H1 (cell line): Measurements from ENCODE around the gene NSFL1C. TPM values are rescaled to one million over a fixed set of nuclear protein-coding genes. Genes with fewer than 3 reads are reported as not detected.

Source experiments
- CTCF ChIA-PET: fragments of 300-600 bp; sonication (Branson Sonifier 250); formaldehyde crosslinking; loops from one replicate; lab custom pipeline; 2021; ENCODE audit not compliant: partially characterized antibody; lab: Charles Lee
- POLR2A ChIA-PET: fragments of 300-600 bp; sonication (Branson Sonifier 250); formaldehyde crosslinking; loops from one replicate; lab custom pipeline; 2021; ENCODE audit warnings: inconsistent platforms; ENCODE audit not compliant: partially characterized antibody; lab: Charles Lee
- DNase-seq, 2 experiments: peaks; one replicate each; pipeline versions ENCODE4 v3.0.0 to v3.0.0-alpha.2; 2010 to 2022; ENCODE audit warnings: low spot score in 2 of 2, low read depth in 1 of 2, mixed read lengths in 1 of 2
- FAIRE-seq: peaks from 2 replicates; lab custom pipeline; 2011; peaks lifted over from hg19 to GRCh38; lab: Jason Lieb, UNC
- H2AFZ ChIP-seq: 2 replicates; pipeline ENCODE4 v1.8.1; 2012; ENCODE audit warnings: low read length, inconsistent platforms
- H2AK5ac ChIP-seq: 2 replicates; pipeline ENCODE4 v1.6.1; 2013; ENCODE audit warnings: low read depth, low read length
- H2BK120ac ChIP-seq: replicated peaks from 2 replicates; pipeline ENCODE3; 2013; ENCODE audit warnings: low read depth, low read length, inconsistent platforms
- H2BK12ac ChIP-seq: 2 replicates; pipeline ENCODE4 v1.6.1; 2013; ENCODE audit warnings: low read depth, low read length
- H2BK15ac ChIP-seq: 2 replicates; pipeline ENCODE4 v1.6.1; 2013; ENCODE audit warnings: low read length
- H2BK20ac ChIP-seq: 2 replicates; pipeline ENCODE4 v1.6.1; 2013; ENCODE audit warnings: low read length
- H2BK5ac ChIP-seq: 2 replicates; pipeline ENCODE4 v1.6.1; 2013; ENCODE audit warnings: low read depth, low read length
- H3K14ac ChIP-seq: 2 replicates; pipeline ENCODE4 v1.6.1; 2013; ENCODE audit warnings: inconsistent platforms; ENCODE audit not compliant: insufficient read length
- H3K18ac ChIP-seq: 2 replicates; pipeline ENCODE4 v1.6.1; 2013; ENCODE audit warnings: low read length; ENCODE audit errors: extremely low read depth
- H3K23ac ChIP-seq: 2 replicates; pipeline ENCODE4 v1.6.1; 2013; ENCODE audit warnings: inconsistent platforms; ENCODE audit not compliant: insufficient read length
- H3K23me2 ChIP-seq: 2 replicates; pipeline ENCODE4 v1.6.1; 2013; ENCODE audit warnings: low read depth, low read length
- H3K27ac ChIP-seq: 2 replicates; pipeline ENCODE4 v1.6.1; 2011; ENCODE audit warnings: low read depth, low read length, inconsistent platforms
- H3K27me3 ChIP-seq, 4 experiments: replicated peaks in 1 of 4; 1 replicate in 1 of 4; 2 replicates in 3 of 4; pipeline versions ENCODE4 v1.6.1 to v1.8.1; 2011 to 2013; ENCODE audit warnings: low read length in 3 of 4, mild to moderate bottlenecking in 3 of 4, inconsistent platforms in 2 of 4, mixed read lengths in 2 of 4, moderate library complexity in 1 of 4; ENCODE audit not compliant: control insufficient read depth in 3 of 4, insufficient read depth in 3 of 4; ENCODE audit errors: extremely low read depth in 1 of 4
- H3K36me3 ChIP-seq, 4 experiments: 2 replicates each; pipeline versions ENCODE4 v1.6.1 to v1.8.1; 2011 to 2013; ENCODE audit warnings: mild to moderate bottlenecking in 4 of 4, low read length in 3 of 4, moderate library complexity in 2 of 4, control low read depth in 1 of 4, inconsistent platforms in 1 of 4; ENCODE audit not compliant: insufficient read depth in 4 of 4, control insufficient read depth in 2 of 4
- H3K4ac ChIP-seq: replicated peaks from 2 replicates; pipeline ENCODE3; 2013; ENCODE audit warnings: low read length, low read depth, mixed read lengths, inconsistent platforms; ENCODE audit not compliant: insufficient read length
- H3K4me1 ChIP-seq, 4 experiments: replicated peaks in 1 of 4; 1 replicate in 1 of 4; 2 replicates in 3 of 4; pipeline versions ENCODE4 v1.6.1 to v1.8.1; 2011 to 2013; ENCODE audit warnings: low read length in 3 of 4, inconsistent platforms in 2 of 4, mixed read lengths in 1 of 4; ENCODE audit not compliant: insufficient read depth in 4 of 4, control insufficient read depth in 3 of 4
- H3K4me2 ChIP-seq, 2 experiments: 2 replicates each; pipeline versions ENCODE4 v1.6.1 to v1.8.1; 2011 to 2013; ENCODE audit warnings: low read depth in 2 of 2, low read length in 2 of 2, control low read depth in 1 of 2, inconsistent platforms in 1 of 2, mild to moderate bottlenecking in 1 of 2; ENCODE audit not compliant: insufficient read depth in 1 of 2
- H3K4me3 ChIP-seq, 4 experiments: fragments of 200-600, 300-600 bp in 1 of 4; sonication (generic), shearing (Covaris generic), sonication (Bioruptor Twin) in 1 of 4; 2 replicates each; pipeline versions ENCODE4 v1.5.1 to v1.8.1; 2011 to 2016; ENCODE audit warnings: low read length in 4 of 4, low read depth in 3 of 4, control low read depth in 2 of 4, inconsistent platforms in 2 of 4, mild to moderate bottlenecking in 2 of 4, mixed read lengths in 1 of 4, moderate library complexity in 1 of 4; ENCODE audit not compliant: insufficient read depth in 2 of 4; ENCODE audit errors: extremely low read depth in 1 of 4
- H3K56ac ChIP-seq: replicated peaks from 2 replicates; pipeline ENCODE3; 2013; ENCODE audit warnings: low read depth, mild to moderate bottlenecking, mixed read lengths, low read length, inconsistent platforms; ENCODE audit not compliant: insufficient read length
- H3K79me1 ChIP-seq: 2 replicates; pipeline ENCODE4 v1.6.1; 2013; ENCODE audit warnings: low read depth, low read length, control low read depth
- H3K79me2 ChIP-seq, 2 experiments: 2 replicates each; pipeline versions ENCODE4 v1.6.1 to v1.8.1; 2012 to 2013; ENCODE audit warnings: low read length in 2 of 2, mild to moderate bottlenecking in 2 of 2, inconsistent platforms in 1 of 2; ENCODE audit not compliant: insufficient read depth in 2 of 2, control insufficient read depth in 1 of 2
- H3K9ac ChIP-seq, 4 experiments: replicated peaks in 1 of 4; 1 replicate in 1 of 4; 2 replicates in 3 of 4; pipeline versions ENCODE4 v1.6.1 to v1.8.1; 2011 to 2013; ENCODE audit warnings: low read depth in 3 of 4, low read length in 3 of 4, control low read depth in 2 of 4, mild to moderate bottlenecking in 2 of 4, moderate library complexity in 2 of 4, inconsistent platforms in 1 of 4; ENCODE audit errors: extremely low read depth in 1 of 4
- H3K9me3 ChIP-seq, 2 experiments: 2 replicates each; pipeline versions ENCODE4 v1.6.1 to v1.8.1; 2012 to 2013; ENCODE audit warnings: mild to moderate bottlenecking in 2 of 2, moderate library complexity in 2 of 2, control low read depth in 1 of 2, inconsistent platforms in 1 of 2, low read depth in 1 of 2, low read length in 1 of 2, mixed read lengths in 1 of 2; ENCODE audit not compliant: insufficient read depth in 2 of 2
- H4K20me1 ChIP-seq, 2 experiments: replicated peaks in 1 of 2; 2 replicates each; pipeline versions ENCODE3 to v1.8.1; 2011 to 2013; ENCODE audit warnings: inconsistent platforms in 2 of 2, low read length in 2 of 2, mild to moderate bottlenecking in 1 of 2; ENCODE audit not compliant: insufficient read depth in 2 of 2, control insufficient read depth in 1 of 2
- H4K5ac ChIP-seq: 2 replicates; pipeline ENCODE4 v1.6.1; 2013; ENCODE audit warnings: low read length, low read depth, mixed read lengths, inconsistent platforms; ENCODE audit not compliant: insufficient read length
- H4K8ac ChIP-seq: 2 replicates; pipeline ENCODE4 v1.8.0; 2013; ENCODE audit warnings: mild to moderate bottlenecking, moderate library complexity, low read length, inconsistent platforms; ENCODE audit not compliant: insufficient read depth; ENCODE audit errors: extremely low read depth
- H4K91ac ChIP-seq: replicated peaks from 2 replicates; pipeline ENCODE3; 2013; ENCODE audit warnings: low read length, mixed read lengths, inconsistent platforms; ENCODE audit not compliant: insufficient read length
- ASH2L ChIP-seq: fragments of 200-600, 300-600 bp; sonication (generic); IDR thresholded peaks from one replicate; pipeline ENCODE4 v1.7.1; 2017; ENCODE audit warnings: low read length
- CBX8 ChIP-seq: fragments of 300-800, 300-1000 bp; sonication (generic); IDR thresholded peaks from 2 replicates; pipeline ENCODE4 v1.7.1; 2016; ENCODE audit warnings: low read depth, low read length, borderline replicate concordance
- CTBP2 ChIP-seq: IDR thresholded peaks from 2 replicates; pipeline ENCODE4 v1.7.0; 2011; ENCODE audit warnings: borderline replicate concordance, mild to moderate bottlenecking, moderate library complexity, mixed read lengths, low read length; ENCODE audit not compliant: insufficient read depth, insufficient read length
- HDAC6 ChIP-seq: IDR thresholded peaks from one replicate; pipeline ENCODE4 v1.7.1; 2012; ENCODE audit warnings: low read depth, mild to moderate bottlenecking, inconsistent platforms, low read length, moderate library complexity
- KDM1A ChIP-seq: fragments of 200-600, 300-600 bp; sonication (generic); IDR thresholded peaks from 2 replicates; pipeline ENCODE4 v1.7.1; 2016; ENCODE audit warnings: mild to moderate bottlenecking, low read length, borderline replicate concordance
- KDM5A ChIP-seq: fragments of 200-600 bp; IDR thresholded peaks from 2 replicates; pipeline ENCODE4 v1.7.1; 2012; ENCODE audit warnings: mild to moderate bottlenecking, low read length, inconsistent platforms, mixed read lengths
- POLR2A ChIP-seq, 2 experiments: IDR thresholded peaks; 1 replicate in 1 of 2; 2 replicates in 1 of 2; pipeline ENCODE4 v1.6.1; 2011; ENCODE audit warnings: low read depth in 2 of 2, low read length in 2 of 2, mild to moderate bottlenecking in 2 of 2; ENCODE audit errors: control extremely low read depth in 1 of 2
- RAD21 ChIP-seq, 2 experiments: IDR thresholded peaks in 1 of 2; conservative IDR thresholded peaks in 1 of 2; 2 replicates each; pipeline ENCODE4 v1.6.1; 2011; ENCODE audit warnings: low read depth in 2 of 2, low read length in 2 of 2, improper control_type of control experiment in 1 of 2, inconsistent platforms in 1 of 2, mild to moderate bottlenecking in 1 of 2, moderate library complexity in 1 of 2
- SP4 ChIP-seq: IDR thresholded peaks from 2 replicates; pipeline ENCODE4 v1.6.1; 2012; ENCODE audit warnings: low read length, inconsistent platforms
- SRF ChIP-seq: IDR thresholded peaks from 2 replicates; pipeline ENCODE4 v1.6.1; 2011; ENCODE audit warnings: mild to moderate bottlenecking, low read depth, low read length, moderate library complexity
- SUZ12 ChIP-seq: fragments of 200-600 bp; sonication (generic); IDR thresholded peaks from 2 replicates; pipeline ENCODE4 v1.6.1; 2012; ENCODE audit warnings: mild to moderate bottlenecking, inconsistent platforms, low read length, moderate library complexity, mixed read lengths
- TEAD4 ChIP-seq: IDR thresholded peaks from 2 replicates; pipeline ENCODE4 v1.6.1; 2012; ENCODE audit warnings: low read depth, low read length, inconsistent platforms, mixed read lengths
- WGBS, 2 experiments: shearing (Covaris generic) in 1 of 2; methylation state at CpG; one replicate each; pipeline versions ENCODE4 v1.1.6 to v1.1.7; 2013 to 2015; ENCODE audit warnings: low lambda C conversion rate in 2 of 2, mixed read lengths in 2 of 2, inconsistent platforms in 1 of 2, low coverage in 1 of 2, missing lambda C conversion rate in 1 of 2; ENCODE audit not compliant: insufficient replicate concordance in 2 of 2, insufficient coverage in 1 of 2, insufficient read length in 1 of 2; ENCODE audit errors: extremely low coverage in 1 of 2, missing lambda C conversion rate in 1 of 2; 5-methylcytosine and 5-hydroxymethylcytosine counted together
- polyA plus RNA-seq, 7 experiments: library from polyadenylated mRNA; depleted of rRNA in 3 of 7; stranded (reverse) in 5 of 7; unstranded in 2 of 7; fragments of >200 nt in 5 of 7; fragments of 200-250 nt in 2 of 7; gene quantifications; 1 replicate in 5 of 7; 2 replicates in 1 of 7; 4 replicates in 1 of 7; pipeline versions ENCODE4 v1.2.1 to v1.2.3, GENCODE V29; 2011 to 2013; ENCODE audit warnings: missing spikeins in 2 of 7, mixed read lengths in 2 of 7
- total RNA-seq: library from RNA; stranded (reverse); fragmentation: NEBNext Ultra II Directional; extraction: Animal tissue kit (Norgen Biotek cat#: 25700); gene quantifications from 2 replicates; pipeline ENCODE4 v1.2.1, GENCODE V29; 2021
- TF ChIP-seq, protein P1 (sequence below): IDR thresholded peaks from 2 replicates; pipeline ENCODE4 v1.6.1; 2012; ENCODE audit warnings: low read length, inconsistent platforms

NSFL1C gene
- total and polyA plus RNA-seq, 2 of the 8 experiments (the other 6 are each of a cell fraction or from before 2014, with no cell fraction given), result 21.6 to 98.0 TPM

DNA sequence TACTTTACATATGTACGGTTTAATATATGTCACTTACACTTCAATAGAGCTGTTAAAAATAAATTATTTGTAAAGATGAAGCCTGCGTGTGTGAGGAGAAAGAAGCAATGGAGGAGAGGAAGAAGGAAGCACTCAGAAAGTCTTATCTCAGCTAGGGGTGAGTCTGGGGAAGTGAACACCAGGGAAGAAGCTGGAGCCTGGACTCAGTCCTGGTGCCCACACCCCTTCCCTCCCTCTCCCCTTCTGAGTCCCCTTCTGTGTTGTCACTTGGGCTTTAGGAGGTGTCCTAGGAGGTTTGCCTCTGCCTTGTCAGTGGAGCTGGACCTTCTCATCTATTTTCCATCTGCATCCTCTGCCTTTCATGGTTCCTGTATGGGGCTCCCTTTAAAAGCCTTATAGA lies 22.7 kb upstream of the NSFL1C start:
- no peak overlapping the region for H2BK20ac ChIP-seq
- 90% methylated on average over 2 of the region's 2 CpGs; no CpG with 5 or more reads in 1 of the 2 experiments for WGBS, 2 experiments
- H3K18ac ChIP-seq, result no peak overlapping the region
- no peak overlapping the region for H2BK15ac ChIP-seq
- H3K79me1 ChIP-seq, result no peaks in the 10 kb centered on the region
- ChIA-PET CTCF (interaction anchor here (0.8 to 2.3 kb wide), 2 partner anchors 14 to 19 kb away, joined by 3 to 22 read pairs; no protein-coding TSS in a partner anchor), POLR2A (interaction anchor here (2.7 kb wide), 1 partner anchor 11 kb away, joined by 7 read pairs; no protein-coding TSS in a partner anchor)
- no peak overlapping the region for H3K23ac ChIP-seq
- H4K5ac ChIP-seq, result no peak overlapping the region
- no peak overlapping the region for H2BK5ac ChIP-seq
- DNase-seq (no peak), FAIRE-seq (no peak)
- H3K56ac ChIP-seq, result no peak overlapping the region
- H3K36me3 ChIP-seq, result no peaks in the 10 kb centered on the region
- H3K4ac ChIP-seq, result no peak overlapping the region
- H4K8ac ChIP-seq, result no peak overlapping the region
- no peak overlapping the region for H4K91ac ChIP-seq
- no peak overlapping the region for H3K14ac ChIP-seq
- no peak overlapping the region for H3K27ac ChIP-seq
- H3K4me2 ChIP-seq, result no peak overlapping the region
- H2BK120ac ChIP-seq, result no peak overlapping the region
- H2BK12ac ChIP-seq, result no peak overlapping the region; the same call in 1 of the 2 replicates
- H3K4me3 ChIP-seq, result no peak overlapping the region
- H3K23me2 ChIP-seq, result no peaks in the 10 kb centered on the region
- 0 out of 7 replicates have a peak, but pooled peaks cover 0 to 2% (median under 1%) of the 10 kb centered on the region in 4 experiments for H3K27me3 ChIP-seq
- H3K4me1 ChIP-seq, result no peaks in the 10 kb centered on the region
- no peak overlapping the region for H2AFZ ChIP-seq
- H3K9me3 ChIP-seq, result no peaks in the 10 kb centered on the region
- no peak for TF ChIP-seq SP4
- TF ChIP-seq HDAC6, result no peak
- no peak for TF ChIP-seq POLR2A (IDR thresholded peaks at IDR 0.05; ENCODE audit: control extremely low read depth in 1 of 2, low read depth in 2 of 2, low read length in 2 of 2)
- no peak for TF ChIP-seq SRF
- TF ChIP-seq TEAD4, result no peak
- no peak for TF ChIP-seq ASH2L
- TF ChIP-seq, protein P1, sequence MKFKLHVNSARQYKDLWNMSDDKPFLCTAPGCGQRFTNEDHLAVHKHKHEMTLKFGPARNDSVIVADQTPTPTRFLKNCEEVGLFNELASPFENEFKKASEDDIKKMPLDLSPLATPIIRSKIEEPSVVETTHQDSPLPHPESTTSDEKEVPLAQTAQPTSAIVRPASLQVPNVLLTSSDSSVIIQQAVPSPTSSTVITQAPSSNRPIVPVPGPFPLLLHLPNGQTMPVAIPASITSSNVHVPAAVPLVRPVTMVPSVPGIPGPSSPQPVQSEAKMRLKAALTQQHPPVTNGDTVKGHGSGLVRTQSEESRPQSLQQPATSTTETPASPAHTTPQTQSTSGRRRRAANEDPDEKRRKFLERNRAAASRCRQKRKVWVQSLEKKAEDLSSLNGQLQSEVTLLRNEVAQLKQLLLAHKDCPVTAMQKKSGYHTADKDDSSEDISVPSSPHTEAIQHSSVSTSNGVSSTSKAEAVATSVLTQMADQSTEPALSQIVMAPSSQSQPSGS, result no peak
- TF ChIP-seq CBX8, result no peak
- no peak for TF ChIP-seq RAD21 (IDR thresholded peaks at IDR 0.05 in 1 of 2, conservative IDR thresholded peaks at IDR 0.05 in 1 of 2; ENCODE audit: low read depth in 2 of 2, low read length in 2 of 2)
- no peak for TF ChIP-seq SUZ12
- no peak for TF ChIP-seq CTBP2
- TF ChIP-seq KDM5A, result no peak
- no peak for TF ChIP-seq KDM1A
- H2AK5ac ChIP-seq, result no peak overlapping the region
- no peaks in the 10 kb centered on the region for H4K20me1 ChIP-seq
- no peak overlapping the region for H3K9ac ChIP-seq
- no peaks in the 10 kb centered on the region for H3K79me2 ChIP-seq
